ENCODE data around the gene HCRTR2. TPM values are rescaled to one million over a fixed set of nuclear protein-coding genes. Genes with fewer than 3 reads are reported as not detected.
A peak's percentile ranks its signal among the peaks of the same experiment; 100 is the strongest.

HCRTR2 gene
- total RNA-seq, 1 donor from 2014 or later: not detected

DNA sequence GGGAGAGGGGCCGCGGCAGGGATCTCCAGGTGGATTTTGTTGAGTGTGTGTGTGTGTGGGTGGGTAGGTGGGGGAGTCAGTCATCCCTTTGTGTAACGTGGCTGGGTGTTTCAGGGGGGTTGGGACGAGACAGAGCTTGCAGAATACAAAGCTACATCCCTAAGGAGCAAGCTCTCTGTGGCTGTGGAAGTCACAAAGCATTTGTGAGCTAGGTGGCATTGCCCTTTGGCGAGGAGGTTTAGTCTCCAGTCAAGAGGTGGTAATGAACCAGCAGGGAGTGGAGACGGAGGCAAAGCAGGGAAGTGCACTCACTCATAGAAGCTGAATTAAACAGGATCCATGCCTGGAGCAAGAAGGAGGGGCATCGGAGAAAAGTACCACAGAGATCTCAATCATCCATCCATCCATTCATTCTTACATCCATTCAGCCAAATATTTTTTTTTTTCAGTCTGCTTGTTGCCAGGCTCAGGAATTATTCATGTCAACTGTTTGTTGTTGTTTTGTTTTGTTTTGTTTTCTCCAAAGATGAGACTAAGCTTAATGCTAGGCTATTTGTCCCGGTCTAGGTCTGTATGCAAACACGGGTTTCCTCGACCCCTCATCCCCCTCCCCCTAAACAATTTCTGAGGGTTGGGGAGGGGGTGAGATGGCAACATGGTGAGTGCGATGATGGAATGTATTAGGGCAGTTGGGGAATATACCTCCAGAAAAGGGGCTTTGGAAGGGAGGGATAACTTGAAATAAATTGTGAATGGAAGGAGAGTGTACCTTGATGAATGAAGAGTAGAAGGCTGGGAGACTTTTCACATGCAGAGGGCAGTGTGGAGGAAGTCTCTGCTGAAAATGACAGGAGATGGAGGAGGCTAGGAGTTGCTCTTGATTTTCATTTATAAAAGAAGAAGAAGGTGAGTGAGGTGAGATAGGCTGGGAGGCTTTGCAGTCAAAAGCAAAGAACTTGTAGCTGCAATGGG is 1.0 kb downstream of the HCRTR2 start:
- H3K27me3 Mint-ChIP-seq: peaks cover 57% of the 10 kb centered on the region
- DNase-seq (ENCODE audit: low spot score, unreplicated experiment): no peak
- peak overlapping the region; percentile 47 for H3K4me3 Mint-ChIP-seq (ENCODE audit: low read depth)

DNA sequence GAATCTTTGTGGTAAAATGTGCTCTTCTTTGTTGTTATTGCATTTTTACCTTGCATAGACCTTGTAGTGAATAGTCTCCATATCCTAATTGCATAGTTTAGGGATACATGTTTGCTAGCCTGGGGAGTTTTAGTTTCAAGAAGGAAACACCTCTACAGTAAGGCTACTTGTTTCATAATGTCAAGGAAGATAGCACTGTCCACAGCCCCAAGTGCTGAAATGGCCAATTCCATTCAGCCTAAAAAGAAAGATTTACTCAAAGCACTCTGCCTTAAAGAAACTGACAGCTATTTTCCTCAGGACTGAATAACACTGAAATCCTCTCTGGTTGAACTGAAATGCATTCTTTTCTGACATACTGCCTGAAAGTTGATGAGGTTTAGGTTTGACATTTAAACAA is 2.6 kb downstream of the HCRTR2 start:
- Mint-ChIP-seq H3K4me3 (ENCODE audit: low read depth) (no peak overlapping the region), H3K9me3 (ENCODE audit: low read depth) (no peaks in the 10 kb centered on the region), H3K4me1 (ENCODE audit: low read depth) (peaks cover 4% of the 10 kb centered on the region), H3K36me3 (ENCODE audit: insufficient read depth) (no peaks in the 10 kb centered on the region), H3K27ac (no peak overlapping the region), H3K27me3 (peaks cover 54% of the 10 kb centered on the region)
- TF ChIP-seq, protein P1, sequence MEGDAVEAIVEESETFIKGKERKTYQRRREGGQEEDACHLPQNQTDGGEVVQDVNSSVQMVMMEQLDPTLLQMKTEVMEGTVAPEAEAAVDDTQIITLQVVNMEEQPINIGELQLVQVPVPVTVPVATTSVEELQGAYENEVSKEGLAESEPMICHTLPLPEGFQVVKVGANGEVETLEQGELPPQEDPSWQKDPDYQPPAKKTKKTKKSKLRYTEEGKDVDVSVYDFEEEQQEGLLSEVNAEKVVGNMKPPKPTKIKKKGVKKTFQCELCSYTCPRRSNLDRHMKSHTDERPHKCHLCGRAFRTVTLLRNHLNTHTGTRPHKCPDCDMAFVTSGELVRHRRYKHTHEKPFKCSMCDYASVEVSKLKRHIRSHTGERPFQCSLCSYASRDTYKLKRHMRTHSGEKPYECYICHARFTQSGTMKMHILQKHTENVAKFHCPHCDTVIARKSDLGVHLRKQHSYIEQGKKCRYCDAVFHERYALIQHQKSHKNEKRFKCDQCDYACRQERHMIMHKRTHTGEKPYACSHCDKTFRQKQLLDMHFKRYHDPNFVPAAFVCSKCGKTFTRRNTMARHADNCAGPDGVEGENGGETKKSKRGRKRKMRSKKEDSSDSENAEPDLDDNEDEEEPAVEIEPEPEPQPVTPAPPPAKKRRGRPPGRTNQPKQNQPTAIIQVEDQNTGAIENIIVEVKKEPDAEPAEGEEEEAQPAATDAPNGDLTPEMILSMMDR (IDR thresholded peaks at IDR 0.05; ENCODE audit: unreplicated experiment): no peak
- no peak for DNase-seq (ENCODE audit: low spot score, unreplicated experiment)

More for the DNA sequence above, 1.0 kb downstream of the HCRTR2 start:
- Mint-ChIP-seq H3K9me3 (ENCODE audit: low read depth) (no peaks in the 10 kb centered on the region), H3K36me3 (ENCODE audit: insufficient read depth) (no peaks in the 10 kb centered on the region), H3K27ac (no peak overlapping the region), H3K4me1 (ENCODE audit: low read depth) (peaks cover 4% of the 10 kb centered on the region)
- TF ChIP-seq, protein P1 (IDR thresholded peaks at IDR 0.05; ENCODE audit: unreplicated experiment): peak; percentile 10

DNA sequence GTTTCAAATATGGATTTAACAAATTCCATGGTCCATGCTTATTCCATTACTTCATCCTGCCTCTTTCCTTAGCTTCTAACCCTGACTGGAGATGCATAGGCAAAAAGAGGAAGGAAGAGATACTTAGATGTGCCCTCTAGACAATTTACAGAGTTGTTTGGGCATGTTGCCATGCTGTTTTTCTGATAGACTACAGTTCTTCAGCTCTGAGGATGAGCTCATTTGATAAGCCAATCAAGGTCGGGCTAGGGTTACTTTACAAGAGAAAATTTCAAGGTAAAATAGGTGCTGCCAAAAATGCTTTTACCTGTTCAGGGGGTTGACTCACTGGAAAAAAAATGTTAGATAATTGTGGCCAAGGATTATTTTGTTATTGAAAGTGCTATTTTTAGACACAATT is 5.9 kb downstream of the HCRTR2 start:
- Mint-ChIP-seq H3K36me3 (ENCODE audit: insufficient read depth) (no peaks in the 10 kb centered on the region), H3K27ac (no peak overlapping the region), H3K4me1 (ENCODE audit: low read depth) (no peaks in the 10 kb centered on the region), H3K4me3 (ENCODE audit: low read depth) (no peak overlapping the region), H3K9me3 (ENCODE audit: low read depth) (no peaks in the 10 kb centered on the region), H3K27me3 (peaks cover 29% of the 10 kb centered on the region)
- TF ChIP-seq, protein P1 (IDR thresholded peaks at IDR 0.05; ENCODE audit: unreplicated experiment): no peak
- no peak for DNase-seq (ENCODE audit: low spot score, unreplicated experiment)

DNA sequence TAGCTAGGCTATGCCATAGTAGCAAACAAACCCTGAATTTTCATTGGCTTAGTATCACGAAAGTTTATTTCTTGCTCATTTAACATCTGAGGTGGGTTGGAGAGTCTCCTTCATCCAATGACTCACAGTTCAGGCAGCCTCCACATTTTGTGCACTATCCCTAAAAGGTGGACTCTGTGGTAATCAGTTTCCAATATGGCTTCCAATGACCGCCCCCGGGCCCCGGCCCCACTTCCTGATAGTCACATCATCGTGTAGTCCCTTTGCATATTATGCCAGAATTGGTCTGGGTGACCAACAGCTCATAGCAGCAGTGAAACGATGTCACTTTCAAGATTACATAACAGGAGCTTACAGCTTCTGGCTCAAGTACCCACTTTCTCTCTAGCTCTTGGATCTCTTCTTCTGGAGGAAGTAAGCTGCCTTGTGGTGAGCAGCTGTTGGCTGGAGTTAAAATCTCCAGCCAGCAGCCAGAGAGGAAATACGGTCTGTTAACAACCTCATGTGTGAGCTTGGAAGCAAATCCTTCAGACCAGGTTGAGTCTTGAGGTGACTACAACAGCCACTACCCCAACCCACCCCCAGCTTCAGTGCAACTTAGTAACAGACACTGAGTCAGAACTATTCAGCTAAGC is 7.8 kb downstream of the HCRTR2 start:
- Mint-ChIP-seq H3K36me3 (ENCODE audit: insufficient read depth) (no peaks in the 10 kb centered on the region), H3K4me1 (ENCODE audit: low read depth) (no peaks in the 10 kb centered on the region), H3K4me3 (ENCODE audit: low read depth) (no peak overlapping the region), H3K27ac (no peak overlapping the region), H3K27me3 (peaks cover 12% of the 10 kb centered on the region), H3K9me3 (ENCODE audit: low read depth) (no peaks in the 10 kb centered on the region)
- DNase-seq (ENCODE audit: low spot score, unreplicated experiment): no peak
- TF ChIP-seq, protein P1 (IDR thresholded peaks at IDR 0.05; ENCODE audit: unreplicated experiment): no peak

DNA sequence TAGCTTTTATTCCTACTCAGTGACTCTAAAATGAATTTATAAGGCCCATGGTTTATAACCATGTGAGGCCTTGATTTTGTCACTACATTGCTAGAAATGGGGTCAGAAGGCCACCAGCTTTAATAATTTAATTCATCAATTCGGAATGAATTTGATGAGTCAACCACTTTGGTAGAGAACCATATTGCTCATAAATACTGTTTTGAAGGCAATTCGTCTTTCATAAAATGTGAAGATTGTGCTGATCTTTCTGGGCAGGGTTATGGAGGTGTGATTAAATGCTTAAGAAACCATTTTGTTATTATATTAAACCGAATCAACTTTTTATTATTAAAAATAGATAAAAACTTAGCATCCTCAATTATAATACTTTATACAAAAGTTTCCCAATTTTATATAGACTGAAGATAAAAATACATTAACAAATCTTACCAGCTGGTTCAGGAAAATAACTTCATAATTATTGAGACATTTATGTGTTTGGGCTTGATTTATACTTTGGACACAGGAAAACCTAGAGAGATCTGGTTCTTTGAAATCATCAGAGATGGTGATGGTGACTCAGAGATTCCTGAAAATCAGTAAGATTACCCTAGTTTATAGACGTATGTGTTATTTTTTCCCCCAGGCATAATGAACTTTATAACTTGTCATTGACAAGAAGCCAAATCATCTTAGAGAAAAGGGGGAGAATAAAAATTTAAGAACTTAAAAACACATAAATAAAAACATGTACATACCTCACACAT is 10.6 kb downstream of the HCRTR2 start:
- Mint-ChIP-seq H3K36me3 (ENCODE audit: insufficient read depth) (no peaks in the 10 kb centered on the region), H3K4me3 (ENCODE audit: low read depth) (no peak overlapping the region), H3K27me3 (no peaks in the 10 kb centered on the region), H3K9me3 (ENCODE audit: low read depth) (no peaks in the 10 kb centered on the region), H3K4me1 (ENCODE audit: low read depth) (no peaks in the 10 kb centered on the region), H3K27ac (no peak overlapping the region)
- DNase-seq (ENCODE audit: low spot score, unreplicated experiment): no peak
- TF ChIP-seq, protein P1 (IDR thresholded peaks at IDR 0.05; ENCODE audit: unreplicated experiment): no peak

All from progenitor cell of endocrine pancreas (in vitro differentiated cells).